ENCODE measurements around the gene RNF40.

RNF40 gene

GRCh38 chr16:30761928-30762902 is at the start of gene RNF40, which contains the start of gene CFAP119:
Gene RNF40, plus strand, starts transcription at chr16:30762322. Its CDS starts 224 bp downstream, at chr16:30762546.
Gene CFAP119, minus strand, starts transcription at chr16:30762062. Its CDS starts 314 bp downstream, at chr16:30761748.
- peak; percentile 87 for DNase-seq (ENCODE audit: low read depth)

- DNase-seq (ENCODE audit: low read depth): peak; percentile 24
Observed at GRCh38 chr16:30715750-30716445, 46.2 kb upstream of the RNF40 start.

GRCh38 chr16:30720086-30720485 is 42.0 kb upstream of the RNF40 start:
- no peak for DNase-seq (ENCODE audit: low read depth)

GRCh38 chr16:30720694-30721093 is 41.4 kb upstream of the RNF40 start:
- DNase-seq (ENCODE audit: low read depth): no peak

DNA sequence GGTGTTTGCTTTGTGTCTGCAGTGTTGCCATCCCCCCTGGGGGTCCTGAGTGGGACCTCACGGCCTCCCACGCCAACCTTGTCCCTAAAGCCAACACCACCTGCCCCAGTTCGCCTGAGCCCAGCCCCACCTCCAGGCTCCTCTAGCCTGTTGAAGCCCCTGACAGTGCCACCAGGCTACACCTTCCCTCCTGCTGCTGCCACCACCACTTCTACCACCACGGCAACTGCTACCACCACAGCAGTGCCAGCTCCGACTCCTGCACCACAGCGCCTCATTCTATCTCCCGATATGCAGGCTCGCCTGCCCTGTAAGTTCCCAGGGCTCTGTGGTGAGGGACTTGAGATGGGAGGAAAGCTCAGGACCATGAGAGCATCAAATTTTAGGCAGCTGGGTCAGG is 41.0 kb upstream of the RNF40 start:
- no peak for DNase-seq (ENCODE audit: low read depth)

GRCh38 chr16:30721606-30722005 is 40.5 kb upstream of the RNF40 start:
- DNase-seq (ENCODE audit: low read depth): no peak

DNA sequence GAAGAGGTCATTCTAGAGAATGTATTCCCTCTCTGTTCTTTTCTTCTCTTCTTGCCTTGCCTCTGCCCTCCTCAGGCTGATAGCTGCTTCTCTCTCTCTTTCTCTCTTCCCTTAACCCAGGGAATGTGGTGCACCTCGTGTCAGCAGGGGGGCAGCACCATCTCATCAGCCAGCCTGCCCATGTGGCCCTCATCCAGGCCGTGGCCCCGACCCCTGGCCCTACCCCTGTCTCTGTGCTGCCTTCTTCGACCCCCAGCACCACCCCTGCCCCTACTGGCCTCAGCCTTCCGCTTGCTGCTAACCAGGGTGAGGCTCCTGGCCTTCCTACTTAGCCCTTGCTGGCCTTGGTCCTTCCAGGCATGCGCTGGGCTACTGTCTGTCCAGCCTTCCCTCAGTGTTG is 39.7 kb upstream of the RNF40 start:
- no peak for DNase-seq (ENCODE audit: low read depth)

- DNase-seq (ENCODE audit: low read depth): no peak
Observed at GRCh38 chr16:30722916-30723315, 39.2 kb upstream of the RNF40 start.

- DNase-seq (ENCODE audit: low read depth): no peak
Observed at GRCh38 chr16:30723725-30724355, 38.3 kb upstream of the RNF40 start.

DNA sequence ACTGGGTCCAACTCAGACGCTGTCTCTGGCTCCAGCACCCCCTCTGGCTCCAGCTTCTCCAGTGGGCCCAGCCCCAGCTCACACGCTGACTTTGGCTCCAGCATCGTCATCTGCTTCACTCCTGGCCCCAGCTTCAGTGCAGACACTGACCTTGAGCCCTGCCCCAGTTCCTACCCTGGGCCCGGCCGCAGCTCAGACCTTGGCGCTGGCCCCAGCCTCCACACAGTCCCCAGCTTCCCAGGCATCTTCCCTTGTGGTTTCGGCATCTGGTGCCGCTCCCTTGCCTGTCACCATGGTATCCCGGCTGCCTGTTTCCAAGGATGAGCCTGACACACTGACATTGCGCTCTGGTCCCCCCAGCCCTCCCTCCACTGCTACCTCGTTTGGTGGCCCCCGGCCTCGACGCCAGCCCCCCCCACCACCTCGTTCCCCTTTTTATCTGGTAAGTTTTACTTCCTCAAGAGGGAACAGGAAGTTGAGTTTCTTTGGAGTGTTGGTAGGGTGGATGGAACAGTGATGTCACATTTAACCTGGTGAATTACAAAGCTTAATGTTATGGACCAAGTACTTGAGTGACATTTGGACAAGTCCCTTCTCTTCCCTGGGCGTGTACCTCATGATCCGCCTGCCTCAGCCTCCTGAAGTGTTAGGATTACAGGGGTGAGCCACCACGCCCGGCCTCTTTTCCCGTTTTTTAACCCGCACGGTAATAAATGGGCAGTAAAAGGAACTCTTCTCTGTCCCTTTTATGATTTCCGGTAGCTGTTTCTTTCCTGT is 37.3 kb upstream of the RNF40 start:
- no peak for DNase-seq (ENCODE audit: low read depth)

DNA sequence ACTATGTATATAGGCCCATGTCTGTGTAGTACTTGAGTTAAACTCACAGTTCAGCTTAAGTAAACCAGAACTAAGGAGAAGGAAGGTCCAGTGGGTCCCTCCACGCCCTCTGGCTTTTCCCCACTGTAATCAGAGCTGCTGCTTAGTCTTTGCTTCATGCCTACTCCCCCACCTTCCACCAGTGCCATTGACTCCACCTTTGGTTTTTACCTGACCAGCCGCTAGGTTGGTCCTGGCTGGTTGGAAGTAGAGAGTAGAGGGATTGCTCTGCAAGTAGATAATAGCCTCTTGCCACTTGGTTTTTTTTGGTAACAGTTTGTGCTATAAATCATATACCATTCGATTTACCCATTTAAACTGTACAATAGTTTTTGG is 36.7 kb upstream of the RNF40 start:
- DNase-seq (ENCODE audit: low read depth): no peak

DNA sequence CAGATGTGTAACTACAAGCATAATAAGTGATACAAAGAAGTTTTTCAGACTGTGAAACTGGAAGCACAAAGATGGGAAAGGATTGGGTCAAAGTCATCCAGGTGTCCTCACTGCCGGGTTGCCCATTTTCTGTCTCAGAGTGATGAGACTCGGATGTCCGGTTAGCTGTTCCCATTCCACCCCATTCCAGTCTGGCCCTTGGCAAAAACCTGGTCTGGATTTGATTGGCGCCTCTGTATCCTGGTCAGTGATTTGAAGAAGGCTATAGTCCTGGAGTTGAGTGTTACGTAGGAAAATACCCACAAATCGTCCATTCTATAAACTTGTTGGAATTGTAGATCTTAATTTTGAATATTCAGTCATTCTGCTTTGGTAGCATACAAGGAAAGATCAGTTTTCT is 33.8 kb upstream of the RNF40 start:
- no peak for DNase-seq (ENCODE audit: low read depth)

DNA sequence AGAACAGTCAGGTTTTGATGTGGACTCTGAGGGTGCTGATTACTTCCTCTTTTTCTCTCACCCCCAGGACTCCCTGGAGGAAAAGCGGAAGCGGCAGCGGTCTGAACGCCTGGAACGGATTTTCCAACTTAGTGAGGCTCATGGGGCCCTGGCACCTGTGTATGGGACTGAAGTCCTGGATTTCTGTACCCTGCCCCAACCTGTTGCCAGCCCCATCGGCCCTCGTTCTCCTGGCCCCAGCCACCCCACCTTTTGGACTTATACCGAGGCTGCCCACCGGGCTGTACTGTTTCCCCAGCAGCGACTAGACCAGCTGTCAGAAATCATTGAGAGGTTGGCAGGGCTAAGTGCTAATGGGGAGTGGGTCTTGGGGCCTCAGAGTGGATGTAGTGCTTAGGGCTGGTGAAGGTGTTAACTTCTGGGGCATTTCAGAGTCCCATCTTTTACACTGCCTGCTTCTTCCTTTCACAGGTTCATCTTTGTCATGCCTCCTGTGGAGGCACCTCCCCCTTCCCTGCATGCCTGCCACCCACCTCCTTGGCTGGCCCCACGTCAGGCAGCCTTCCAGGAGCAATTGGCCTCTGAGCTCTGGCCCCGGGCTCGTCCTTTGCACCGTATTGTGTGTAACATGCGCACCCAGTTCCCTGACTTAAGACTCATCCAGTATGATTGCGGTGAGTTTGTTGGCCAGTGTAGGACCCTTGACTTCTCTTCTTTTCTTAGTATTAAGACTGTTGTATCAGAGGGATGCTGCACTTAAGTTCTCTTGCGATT is 33.0 kb upstream of the RNF40 start:
- no peak for DNase-seq (ENCODE audit: low read depth)

GRCh38 chr16:30731411-30731810 is 30.7 kb upstream of the RNF40 start:
- DNase-seq (ENCODE audit: low read depth): no peak

GRCh38 chr16:30736995-30737793 is 24.9 kb upstream of the RNF40 start:
- no peak for DNase-seq (ENCODE audit: low read depth)

DNA sequence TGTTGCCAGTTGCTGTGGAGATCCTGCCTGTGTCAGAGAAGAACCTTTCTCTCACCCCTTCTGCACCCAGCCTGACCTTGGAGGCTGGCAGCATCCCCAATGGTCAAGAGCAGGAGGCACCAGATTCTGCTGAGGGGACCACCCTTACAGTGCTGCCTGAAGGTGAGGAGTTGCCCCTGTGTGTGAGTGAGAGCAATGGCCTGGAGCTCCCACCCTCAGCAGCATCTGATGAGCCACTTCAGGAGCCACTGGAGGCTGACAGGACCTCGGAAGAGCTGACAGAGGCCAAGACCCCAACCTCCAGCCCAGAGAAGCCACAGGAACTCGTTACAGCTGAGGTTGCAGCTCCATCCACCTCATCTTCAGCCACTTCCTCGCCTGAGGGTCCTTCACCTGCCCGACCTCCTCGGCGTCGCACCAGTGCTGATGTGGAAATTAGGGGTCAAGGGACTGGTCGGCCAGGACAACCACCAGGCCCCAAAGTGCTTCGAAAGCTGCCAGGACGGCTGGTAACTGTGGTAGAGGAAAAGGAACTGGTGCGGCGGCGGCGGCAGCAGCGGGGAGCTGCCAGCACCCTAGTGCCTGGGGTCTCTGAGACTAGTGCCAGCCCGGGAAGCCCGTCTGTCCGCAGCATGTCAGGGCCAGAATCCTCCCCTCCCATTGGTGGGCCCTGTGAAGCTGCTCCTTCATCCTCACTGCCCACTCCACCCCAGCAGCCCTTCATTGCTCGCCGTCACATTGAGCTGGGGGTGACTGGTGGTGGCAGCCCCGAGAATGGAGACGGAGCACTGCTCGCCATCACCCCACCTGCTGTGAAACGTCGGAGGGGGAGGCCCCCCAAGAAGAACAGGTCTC is 24.1 kb upstream of the RNF40 start:
- no peak for DNase-seq (ENCODE audit: low read depth)

DNA sequence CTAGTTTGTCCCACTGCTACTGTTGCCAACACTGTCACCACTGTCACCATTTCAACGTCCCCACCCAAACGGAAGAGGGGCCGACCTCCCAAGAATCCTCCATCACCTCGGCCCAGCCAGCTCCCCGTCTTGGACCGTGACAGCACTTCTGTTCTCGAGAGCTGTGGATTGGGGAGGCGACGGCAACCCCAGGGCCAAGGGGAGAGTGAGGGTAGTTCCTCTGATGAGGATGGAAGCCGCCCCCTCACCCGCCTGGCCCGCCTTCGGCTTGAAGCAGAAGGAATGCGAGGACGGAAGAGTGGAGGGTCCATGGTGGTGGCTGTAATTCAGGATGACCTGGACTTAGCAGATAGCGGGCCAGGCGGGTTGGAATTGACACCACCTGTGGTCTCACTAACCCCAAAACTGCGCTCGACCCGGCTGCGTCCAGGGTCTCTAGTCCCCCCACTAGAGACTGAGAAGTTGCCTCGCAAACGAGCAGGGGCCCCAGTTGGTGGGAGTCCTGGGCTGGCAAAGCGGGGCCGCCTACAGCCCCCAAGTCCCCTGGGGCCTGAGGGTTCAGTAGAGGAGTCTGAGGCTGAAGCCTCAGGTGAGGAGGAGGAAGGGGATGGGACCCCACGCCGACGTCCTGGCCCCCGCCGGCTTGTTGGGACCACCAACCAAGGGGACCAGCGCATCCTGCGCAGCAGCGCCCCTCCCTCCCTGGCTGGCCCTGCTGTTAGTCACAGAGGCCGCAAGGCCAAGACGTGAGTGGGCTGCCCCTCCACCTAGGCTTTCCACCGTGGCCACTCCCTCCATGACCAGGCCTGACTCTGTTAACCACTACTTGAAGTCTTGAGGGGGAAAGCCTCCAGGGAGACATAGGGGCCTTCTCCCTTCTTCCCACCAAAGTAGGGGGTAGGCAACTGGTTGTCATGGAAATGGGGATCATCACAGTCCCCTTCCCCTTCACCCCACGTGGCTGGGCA is 22.9 kb upstream of the RNF40 start:
- DNase-seq (ENCODE audit: low read depth): no peak

All from stimulated activated CD8-positive, alpha-beta memory T cell treated with anti-CD3 and anti-CD28 coated beads, Interleukin-12 subunit alpha, Interleukin-12 subunit beta, amount 100 ng/mL, for 4 hours (primary cell).